GM12864 (cell line): Measurements from ENCODE around the gene CABS1.

Source experiments
- DNase-seq: peaks from one replicate; pipeline ENCODE4 v3.0.0-alpha.2; 2011; ENCODE audit warnings: low read depth
- H3K4me3 ChIP-seq: 2 replicates; pipeline ENCODE4 v1.5.1; 2011; ENCODE audit warnings: mild to moderate bottlenecking, low read depth, low read length, control low read depth
- CTCF ChIP-seq: IDR thresholded peaks from 2 replicates; pipeline ENCODE4 v1.5.1; 2011; ENCODE audit warnings: low read depth, mild to moderate bottlenecking, moderate library complexity, low read length, control low read depth, inconsistent platforms; ENCODE audit errors: missing control alignments

Gene CABS1

GRCh38 chr4:70337886-70338420 lies 3.2 kb downstream of the CABS1 start:
- no peak for TF ChIP-seq CTCF
- no peak for DNase-seq
- H3K4me3 ChIP-seq, result no peak overlapping the region

GRCh38 chr4:70356185-70356584 lies 21.4 kb downstream of the CABS1 start:
- no peak for TF ChIP-seq CTCF
- H3K4me3 ChIP-seq, result no peak overlapping the region
- DNase-seq, result no peak

- no peak for DNase-seq
- no peak for TF ChIP-seq CTCF
Observed at GRCh38 chr4:70359115-70359661, 24.4 kb downstream of the CABS1 start.

GRCh38 chr4:70360460-70360859 lies 25.7 kb downstream of the CABS1 start, which contains the start of gene SMR3A:
SMR3A (plus strand) TSS chr4:70360760; CDS start chr4:70362116, 1,356 bp downstream.
- no peak for TF ChIP-seq CTCF
- H3K4me3 ChIP-seq, result no peak within 1 kb of the TSS
- DNase-seq, result no peak

More at GRCh38 chr4:70359115-70359661, 24.4 kb downstream of the CABS1 start:
- H3K4me3 ChIP-seq, result no peak overlapping the region

GRCh38 chr4:70364002-70364401 lies 29.2 kb downstream of the CABS1 start:
- no peak for TF ChIP-seq CTCF
- no peak overlapping the region for H3K4me3 ChIP-seq
- no peak for DNase-seq

- no peak overlapping the region for H3K4me3 ChIP-seq
- TF ChIP-seq CTCF, result no peak
- DNase-seq, result no peak
Observed at GRCh38 chr4:70365479-70365878, 30.7 kb downstream of the CABS1 start.

- no peak overlapping the region for H3K4me3 ChIP-seq
- no peak for TF ChIP-seq CTCF
- no peak for DNase-seq
Observed at GRCh38 chr4:70367813-70368212, 33.0 kb downstream of the CABS1 start.
